Body of pancreas (tissue), 4 donors: ENCODE data around the gene DPRX. TPM values are rescaled to one million over a fixed set of nuclear protein-coding genes. Genes with fewer than 3 reads are reported as not detected.

Experiments
- ATAC-seq: fragments of 150-250 bp; one replicate; pipeline ENCODE4 v1.9.1; 2016
- DNase-seq, 4 donors: peaks; one replicate each; pipeline ENCODE4 v3.0.0-alpha.2; 2019
- H3K27ac ChIP-seq, 4 donors: fragments of 200-600 bp; sonication (generic); 1 replicate in 3 of 4; 2 replicates in 1 of 4; pipeline versions ENCODE4 v1.5.1 to v1.6.1; 2016 to 2019; ENCODE audit warnings: mild to moderate bottlenecking in 1 of 4, mixed read lengths in 1 of 4, moderate library complexity in 1 of 4
- H3K27me3 ChIP-seq, 2 donors: fragments of 200-600 bp; sonication (generic); one replicate each; pipeline ENCODE4 v1.6.0; 2016; ENCODE audit warnings: mild to moderate bottlenecking in 1 of 2
- H3K36me3 ChIP-seq, 2 donors: fragments of 200-600 bp; sonication (generic); replicated peaks in 1 of 2; 2 replicates each; pipeline ENCODE4 v1.5.1; 2016; ENCODE audit warnings: low read depth in 2 of 2; ENCODE audit not compliant: insufficient read depth in 1 of 2
- H3K4me1 ChIP-seq: fragments of 200-600 bp; sonication (generic); one replicate; pipeline ENCODE4 v1.6.0; 2016
- H3K4me3 ChIP-seq, 2 donors: fragments of 200-600 bp; sonication (generic); 1 replicate in 1 of 2; 2 replicates in 1 of 2; pipeline ENCODE4 v1.5.1; 2016 to 2019
- H3K9me3 ChIP-seq, 3 donors: fragments of 200-600 bp; sonication (generic); 1 replicate in 2 of 3; 2 replicates in 1 of 3; pipeline ENCODE4 v1.5.1; 2016
- POLR2A ChIP-seq, 3 donors: fragments of 450-650 bp; IDR thresholded peaks; one replicate each; pipeline ENCODE4 v1.6.1; 2016; ENCODE audit warnings: antibody characterized with exemption in 3 of 3, mild to moderate bottlenecking in 2 of 3
- WGBS, 2 donors: methylation state at CpG; one replicate each; pipeline ENCODE4 v1.1.5; 2017; 5-methylcytosine and 5-hydroxymethylcytosine counted together
- intact Hi-C: fragments of 100-400 bp; cut with DNase I; formaldehyde crosslinking; loops from one replicate; pipeline ENCODE4 v1.15.1; 2023
- total RNA-seq, 2 donors: library from RNA; depleted of rRNA; stranded (reverse); fragments of >200 nt; gene quantifications; one replicate each; pipeline ENCODE4 v1.1.0, GENCODE V29; 2016
- TF ChIP-seq, protein P1 (sequence below), 7 experiments: fragments of 450-650 bp in 4 of 7; fragments of 200-600 bp in 3 of 7; sonication (generic) in 3 of 7; IDR thresholded peaks; one replicate each; pipeline ENCODE4 v1.5.1; 2016 to 2019; ENCODE audit warnings: antibody characterized with exemption in 7 of 7

DPRX gene, protein sequence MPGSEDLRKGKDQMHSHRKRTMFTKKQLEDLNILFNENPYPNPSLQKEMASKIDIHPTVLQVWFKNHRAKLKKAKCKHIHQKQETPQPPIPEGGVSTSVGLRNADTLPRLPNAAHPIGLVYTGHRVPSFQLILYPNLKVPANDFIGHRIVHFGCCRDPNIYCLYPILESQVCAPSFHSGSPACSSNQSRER
- not detected for total RNA-seq

DNA sequence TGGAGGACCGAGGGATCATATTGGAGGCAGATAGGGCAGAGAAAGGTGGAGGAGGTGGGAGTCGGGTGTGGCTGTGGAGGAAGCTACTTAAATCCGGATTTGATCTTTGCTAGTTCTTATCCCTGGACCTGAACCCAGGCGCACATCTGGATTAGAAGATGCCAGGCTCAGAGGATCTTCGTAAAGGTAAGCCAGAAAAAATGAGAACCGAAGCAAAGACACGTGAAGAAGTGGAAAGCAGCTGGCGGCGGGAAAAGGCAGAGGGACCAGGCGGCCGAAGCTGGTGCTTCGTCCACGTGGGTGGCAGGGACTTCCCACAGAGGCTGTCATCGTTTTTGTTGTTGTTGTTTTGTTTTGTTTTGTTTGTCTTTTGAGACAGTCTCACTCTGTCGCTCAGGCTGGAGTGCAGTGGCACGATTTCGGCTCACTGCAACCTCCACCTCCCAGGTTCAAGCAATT lies at the start of gene DPRX:
Gene DPRX (plus strand): TSS at position 51 of the 459 bp plus-strand sequence. CDS start 108 bp downstream, at position 159.
- Histone ChIP-seq H3K36me3 (no peaks in the 10 kb centered on the region), H3K27me3 (no peaks in the 10 kb centered on the region), H3K4me1 (no peaks in the 10 kb centered on the region), H3K4me3 (no peak within 1 kb of the TSS), H3K9me3 (no peaks in the 10 kb centered on the region), H3K27ac (no peak within 1 kb of the TSS)
- intact Hi-C loops: no loop called here
- 75 to 77% methylated on average over 17 of the region's 17 CpGs for WGBS, 2 donors
- DNase-seq (no peak), ATAC-seq (no peak)
- TF ChIP-seq POLR2A (IDR thresholded peaks at IDR 0.05): no peak
- TF ChIP-seq, protein P1, sequence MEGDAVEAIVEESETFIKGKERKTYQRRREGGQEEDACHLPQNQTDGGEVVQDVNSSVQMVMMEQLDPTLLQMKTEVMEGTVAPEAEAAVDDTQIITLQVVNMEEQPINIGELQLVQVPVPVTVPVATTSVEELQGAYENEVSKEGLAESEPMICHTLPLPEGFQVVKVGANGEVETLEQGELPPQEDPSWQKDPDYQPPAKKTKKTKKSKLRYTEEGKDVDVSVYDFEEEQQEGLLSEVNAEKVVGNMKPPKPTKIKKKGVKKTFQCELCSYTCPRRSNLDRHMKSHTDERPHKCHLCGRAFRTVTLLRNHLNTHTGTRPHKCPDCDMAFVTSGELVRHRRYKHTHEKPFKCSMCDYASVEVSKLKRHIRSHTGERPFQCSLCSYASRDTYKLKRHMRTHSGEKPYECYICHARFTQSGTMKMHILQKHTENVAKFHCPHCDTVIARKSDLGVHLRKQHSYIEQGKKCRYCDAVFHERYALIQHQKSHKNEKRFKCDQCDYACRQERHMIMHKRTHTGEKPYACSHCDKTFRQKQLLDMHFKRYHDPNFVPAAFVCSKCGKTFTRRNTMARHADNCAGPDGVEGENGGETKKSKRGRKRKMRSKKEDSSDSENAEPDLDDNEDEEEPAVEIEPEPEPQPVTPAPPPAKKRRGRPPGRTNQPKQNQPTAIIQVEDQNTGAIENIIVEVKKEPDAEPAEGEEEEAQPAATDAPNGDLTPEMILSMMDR (IDR thresholded peaks at IDR 0.05): no peak

GRCh38 chr19:53583181-53583580 lies 48.6 kb upstream of the DPRX start:
- H3K27me3 ChIP-seq: no peaks in the 10 kb centered on the region
- H3K4me1 ChIP-seq: no peaks in the 10 kb centered on the region
- ATAC-seq (no peak), DNase-seq (no peak)
- intact Hi-C loops: no loop called here
- H3K36me3 ChIP-seq: peaks cover 0 to 10% of the 10 kb centered on the region in 2 donors
- 84 to 89% methylated on average over 3 of the region's 3 CpGs for WGBS, 2 donors
- peaks cover 0 to under 1% (median 0%) of the 10 kb centered on the region in 3 donors for H3K9me3 ChIP-seq
- no peak overlapping the region for H3K27ac ChIP-seq
- TF ChIP-seq POLR2A (IDR thresholded peaks at IDR 0.05): no peak
- TF ChIP-seq, protein P1 (IDR thresholded peaks at IDR 0.05): no peak
- no peak overlapping the region for H3K4me3 ChIP-seq

DNA sequence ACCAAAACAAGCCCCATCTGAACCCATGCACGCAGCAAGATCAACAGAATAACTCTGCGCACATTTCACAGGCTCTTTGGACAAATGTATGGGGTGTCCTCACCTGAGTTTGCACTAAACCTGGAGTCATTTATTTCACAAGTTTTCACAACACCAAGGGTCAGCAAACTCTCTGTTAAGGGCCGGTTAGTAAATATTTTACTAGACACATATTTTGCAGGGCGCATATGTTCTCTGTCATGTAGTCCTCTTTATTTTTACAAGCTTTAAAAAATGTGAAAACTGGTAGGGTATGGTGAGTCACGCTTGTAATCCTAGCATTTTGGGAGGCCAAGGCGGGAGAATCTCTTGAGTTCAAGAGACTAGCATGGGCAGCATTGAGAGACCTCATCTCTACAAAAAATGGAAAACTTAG lies 45.5 kb upstream of the DPRX start:
- Histone ChIP-seq H3K4me3 (no peak overlapping the region), H3K36me3 (no peaks in the 10 kb centered on the region), H3K4me1 (no peaks in the 10 kb centered on the region), H3K9me3 (no peaks in the 10 kb centered on the region), H3K27ac (no peak overlapping the region), H3K27me3 (no peaks in the 10 kb centered on the region)
- WGBS, 2 donors: 77% methylated on average over 6 of the region's 6 CpGs
- ATAC-seq (no peak), DNase-seq (no peak)
- TF ChIP-seq POLR2A (IDR thresholded peaks at IDR 0.05): no peak
- TF ChIP-seq, protein P1 (IDR thresholded peaks at IDR 0.05): no peak
- intact Hi-C loops: no loop called here

- Histone ChIP-seq H3K4me3 (no peak overlapping the region), H3K36me3 (no peaks in the 10 kb centered on the region), H3K27me3 (no peaks in the 10 kb centered on the region), H3K9me3 (no peaks in the 10 kb centered on the region), H3K27ac (no peak overlapping the region), H3K4me1 (no peaks in the 10 kb centered on the region)
- TF ChIP-seq POLR2A (IDR thresholded peaks at IDR 0.05): no peak
- TF ChIP-seq, protein P1 (IDR thresholded peaks at IDR 0.05): no peak
- intact Hi-C loops: no loop called here
- WGBS, 2 donors: 45 to 46% methylated on average over 11 to 14 of the region's 14 CpGs
- ATAC-seq: no peak
- no peak for DNase-seq
Measured at GRCh38 chr19:53594811-53595509, 36.8 kb upstream of the DPRX start.
